OCI-LY3 (cell line): ENCODE results near the gene CLK1.
"Not testable (repeated sequence)": the region's sequence is repeated elsewhere in the genome, so short reads cannot be mapped to it uniquely, and the experiment has no call there.

Experiments
- H2AFZ ChIP-seq: fragments of 200-600, 300-600 bp; shearing (Covaris generic); 2 replicates; pipeline ENCODE4 v1.6.0; 2014; ENCODE audit warnings: antibody characterized with exemption, low read depth, low read length
- H3K27ac ChIP-seq: fragments of 200-600, 300-600 bp; sonication (generic); 2 replicates; pipeline ENCODE4 v1.5.1; 2014; ENCODE audit warnings: mild to moderate bottlenecking, low read length, moderate library complexity, mixed read lengths
- H3K27me3 ChIP-seq: fragments of 200-600, 300-600 bp; sonication (generic); 2 replicates; pipeline ENCODE4 v1.6.1; 2014; ENCODE audit warnings: low read depth, low read length, mixed read lengths
- H3K36me3 ChIP-seq: fragments of 200-600, 300-600 bp; sonication (generic); replicated peaks from 2 replicates; pipeline ENCODE3; 2014; ENCODE audit warnings: low read depth, low read length, mixed read lengths
- H3K4me1 ChIP-seq: fragments of 300-600, 200-600 bp; sonication (generic); 2 replicates; pipeline ENCODE4 v1.6.1; 2014; ENCODE audit warnings: low read length, mixed read lengths
- H3K4me2 ChIP-seq: fragments of 200-600, 300-600 bp; sonication (generic); 2 replicates; pipeline ENCODE4 v1.6.1; 2014; ENCODE audit warnings: low read length, mixed read lengths
- H3K4me3 ChIP-seq: fragments of 300-600, 200-600 bp; sonication (generic); 2 replicates; pipeline ENCODE4 v1.5.1; 2014; ENCODE audit warnings: antibody characterized with exemption, mild to moderate bottlenecking, low read length, moderate library complexity
- H3K79me2 ChIP-seq: fragments of 300-600, 200-600 bp; shearing (Covaris generic); 2 replicates; pipeline ENCODE4 v1.6.1; 2014; ENCODE audit warnings: mild to moderate bottlenecking, low read length, mixed read lengths
- H3K9ac ChIP-seq: fragments of 300-600, 200-600 bp; shearing (Covaris generic); 2 replicates; pipeline ENCODE4 v1.6.0; 2014; ENCODE audit warnings: mild to moderate bottlenecking, low read length, moderate library complexity
- H3K9me3 ChIP-seq: fragments of 200-600, 300-600 bp; shearing (Covaris generic); 2 replicates; pipeline ENCODE4 v1.6.1; 2014; ENCODE audit warnings: low read length, mixed read lengths; ENCODE audit not compliant: insufficient read depth
- H4K20me1 ChIP-seq: fragments of 200-600, 300-600 bp; sonication (generic); 2 replicates; pipeline ENCODE4 v1.6.1; 2016; ENCODE audit warnings: low read length, mixed read lengths; ENCODE audit not compliant: insufficient read depth
- CTCF ChIP-seq: fragments of 200-600, 300-600 bp; sonication (generic); IDR thresholded peaks from 2 replicates; pipeline ENCODE4 v1.5.1; 2014; ENCODE audit warnings: antibody characterized with exemption, low read length, low read depth
- EZH2phosphoT487 ChIP-seq: fragments of 200-600 bp; shearing (Covaris generic); IDR thresholded peaks from 2 replicates; pipeline ENCODE4 v1.6.1; 2018; ENCODE audit warnings: antibody characterized with exemption, mixed run types, low read depth

Gene CLK1

DNA sequence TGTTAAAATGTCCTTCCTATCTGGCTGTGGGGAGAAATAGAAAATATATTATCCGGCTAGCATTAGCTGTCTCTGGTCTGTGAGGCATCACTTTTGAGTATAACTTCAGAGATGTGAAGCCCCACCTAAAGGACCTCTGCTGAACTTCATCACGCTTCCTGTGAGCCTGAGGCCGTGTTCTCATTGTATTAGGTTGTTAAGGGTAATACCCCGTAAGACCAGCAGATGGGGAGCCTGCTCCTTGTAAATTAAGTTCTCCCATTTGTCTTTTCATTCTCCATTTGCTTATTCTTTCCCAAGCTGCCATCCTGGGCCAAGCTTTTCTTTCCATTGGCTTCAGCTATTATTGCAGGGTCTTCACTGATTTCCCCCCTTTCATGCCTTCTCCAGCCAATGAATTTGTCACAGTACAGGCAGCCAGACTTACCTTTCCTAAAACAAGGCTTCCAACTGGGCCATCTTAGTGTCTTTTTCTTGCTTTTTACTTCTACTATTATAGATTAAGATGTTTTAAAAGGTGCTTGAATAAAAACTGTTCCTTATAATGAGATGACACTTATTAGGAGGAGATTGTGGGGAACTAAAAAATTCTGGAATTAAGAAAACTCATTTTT, 37.1 kb upstream of the CLK1 start:
- Histone ChIP-seq H2AFZ (no peak overlapping the region), H3K4me1 (no peaks in the 10 kb centered on the region), H3K36me3 (peaks cover 63% of the 10 kb centered on the region), H3K27ac (no peak overlapping the region), H4K20me1 (no peaks in the 10 kb centered on the region), H3K4me3 (no peak overlapping the region), H3K4me2 (no peak overlapping the region), H3K27me3 (no peaks in the 10 kb centered on the region), H3K9ac (no peak overlapping the region), H3K79me2 (no peaks in the 10 kb centered on the region), H3K9me3 (no peaks in the 10 kb centered on the region)
- no peak for TF ChIP-seq EZH2phosphoT487
- TF ChIP-seq CTCF = peak; percentile 86

DNA sequence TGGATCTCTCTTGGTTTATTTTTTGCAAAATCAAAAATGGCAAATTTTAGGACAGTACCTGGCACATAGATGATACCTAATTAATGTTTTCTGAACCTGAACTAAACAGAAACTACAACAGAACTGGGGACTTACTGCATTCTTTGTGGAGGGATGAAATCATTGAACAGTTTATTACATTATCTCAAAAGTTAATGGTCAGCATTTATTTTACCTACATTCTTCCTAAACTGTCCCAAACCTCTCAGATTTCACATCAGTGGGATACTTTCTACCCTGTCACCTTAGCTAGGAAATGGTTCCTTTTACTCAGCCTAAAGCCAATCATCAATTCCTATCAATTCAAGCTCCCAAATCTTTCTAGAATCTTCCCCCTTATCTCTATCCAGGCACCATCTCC, 35.0 kb upstream of the CLK1 start:
- no peak overlapping the region for H2AFZ ChIP-seq
- TF ChIP-seq CTCF (no peak), EZH2phosphoT487 (no peak)
- no peaks in the 10 kb centered on the region for H4K20me1 ChIP-seq
- no peak overlapping the region for H3K9ac ChIP-seq
- H3K4me1 ChIP-seq = no peaks in the 10 kb centered on the region
- H3K9me3 ChIP-seq = no peaks in the 10 kb centered on the region
- no peak overlapping the region for H3K27ac ChIP-seq
- peaks cover 75% of the 10 kb centered on the region for H3K36me3 ChIP-seq
- no peaks in the 10 kb centered on the region for H3K79me2 ChIP-seq
- H3K4me3 ChIP-seq = no peak overlapping the region
- H3K27me3 ChIP-seq = no peaks in the 10 kb centered on the region
- no peak overlapping the region for H3K4me2 ChIP-seq

DNA sequence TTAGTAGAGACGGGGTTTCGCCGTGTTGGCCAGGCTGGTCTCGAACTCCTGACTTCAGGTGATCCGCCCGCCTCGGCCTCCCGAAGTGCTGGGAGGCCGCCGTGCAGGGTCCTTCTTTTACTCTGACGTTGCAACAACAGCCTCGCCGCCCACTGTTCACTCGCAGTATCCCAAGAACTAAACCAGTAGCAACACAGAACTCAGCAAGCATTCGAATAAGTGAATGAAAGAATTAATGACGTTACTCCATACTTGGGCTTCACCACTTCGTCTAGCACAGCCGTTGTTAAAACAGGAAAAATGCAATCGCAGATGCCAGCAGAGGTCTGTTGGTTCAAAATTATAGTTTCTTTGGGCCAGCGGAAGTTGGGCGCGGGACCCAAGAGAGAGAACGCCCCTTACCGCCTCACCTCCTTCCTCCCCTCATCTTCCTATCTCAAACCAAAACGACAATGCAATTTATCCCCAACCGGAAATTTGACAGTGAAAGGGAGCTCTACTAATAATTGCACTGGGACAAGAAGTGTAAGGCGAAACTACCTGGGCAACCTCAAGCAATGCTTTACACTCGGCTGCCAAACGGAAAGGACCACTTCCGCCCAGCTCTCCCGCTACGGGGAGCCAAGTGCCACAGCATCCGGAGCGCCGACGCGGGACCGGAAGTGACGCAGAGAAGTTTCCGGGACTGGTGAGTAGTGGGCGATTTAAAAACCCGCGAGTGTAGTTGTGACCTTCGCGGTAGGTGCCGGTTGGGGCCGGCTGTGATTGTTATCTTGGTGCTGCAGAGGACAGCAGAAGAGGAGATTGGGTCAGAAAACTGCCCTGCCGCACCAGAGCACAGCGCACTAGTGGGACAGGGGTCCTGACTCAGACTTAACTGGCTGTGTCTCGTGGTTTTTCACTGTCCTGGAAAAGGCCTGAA, 24.5 kb upstream of the CLK1 start, which contains the start of the genes NIF3L1 and PPIL3:
TSS of gene NIF3L1 (plus strand) at position 668 of the 922 bp plus-strand sequence. CDS start 2,573 bp downstream, outside the sequence.
TSS of gene PPIL3 (minus strand) at position 374 of the 922 bp plus-strand sequence. CDS start 1,462 bp downstream, outside the sequence.
- Histone ChIP-seq H3K79me2 (peaks cover 61% of the 10 kb centered on the region), H3K9me3 (no peaks in the 10 kb centered on the region)

DNA sequence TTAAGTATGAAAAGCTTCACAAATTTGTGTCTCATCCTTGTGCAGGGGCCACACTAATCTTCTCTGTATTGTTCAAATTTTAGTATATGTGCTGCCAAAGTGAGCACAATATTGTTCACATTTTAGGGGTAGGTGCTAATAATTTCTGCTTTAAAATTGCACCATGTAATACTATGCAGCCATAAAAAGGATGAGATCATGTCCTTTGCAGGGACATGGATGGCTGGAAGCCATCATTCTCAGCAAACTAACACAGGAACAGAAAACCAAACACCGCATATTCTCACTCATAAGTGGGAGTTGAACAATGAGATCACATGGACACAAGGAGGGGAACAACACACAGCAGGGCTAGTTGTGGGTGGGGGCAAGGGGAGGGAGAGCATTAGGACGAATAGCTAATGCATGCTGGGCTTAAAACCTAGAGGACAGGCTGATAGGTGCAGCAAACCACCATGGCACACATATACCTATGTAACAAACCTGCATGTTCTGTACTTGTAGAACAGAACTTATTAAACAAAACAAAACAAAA, 17.3 kb upstream of the CLK1 start:
- H3K36me3 ChIP-seq = peaks cover 32% of the 10 kb centered on the region
- not testable (repeated sequence) for H4K20me1 ChIP-seq, H3K4me2 ChIP-seq, H3K79me2 ChIP-seq, H2AFZ ChIP-seq, H3K4me1 ChIP-seq, H3K27me3 ChIP-seq, H3K27ac ChIP-seq, H3K4me3 ChIP-seq, H3K9me3 ChIP-seq, H3K9ac ChIP-seq

More for the DNA sequence above, 24.5 kb upstream of the CLK1 start, which contains the start of the genes NIF3L1 and PPIL3:
- Histone ChIP-seq H3K4me2 (peak within 1 kb of the TSS; percentile 92), H3K36me3 (peaks cover 20% of the 10 kb centered on the region), H3K27ac (peak within 1 kb of the TSS; percentile 89), H3K4me1 (peaks cover 11% of the 10 kb centered on the region), H4K20me1 (no peaks in the 10 kb centered on the region), H3K9ac (peak within 1 kb of the TSS; percentile 95), H2AFZ (peak within 1 kb of the TSS; percentile 95), H3K27me3 (no peaks in the 10 kb centered on the region), H3K4me3 (peak within 1 kb of the TSS; percentile 94)
- TF ChIP-seq CTCF (no peak), EZH2phosphoT487 (no peak)
